ENCODE data around the gene DTYMK.
"Not testable (repeated sequence)": the region's sequence is repeated elsewhere in the genome, so short reads cannot be mapped to it uniquely, and the experiment has no call there.

The DTYMK gene

DNA sequence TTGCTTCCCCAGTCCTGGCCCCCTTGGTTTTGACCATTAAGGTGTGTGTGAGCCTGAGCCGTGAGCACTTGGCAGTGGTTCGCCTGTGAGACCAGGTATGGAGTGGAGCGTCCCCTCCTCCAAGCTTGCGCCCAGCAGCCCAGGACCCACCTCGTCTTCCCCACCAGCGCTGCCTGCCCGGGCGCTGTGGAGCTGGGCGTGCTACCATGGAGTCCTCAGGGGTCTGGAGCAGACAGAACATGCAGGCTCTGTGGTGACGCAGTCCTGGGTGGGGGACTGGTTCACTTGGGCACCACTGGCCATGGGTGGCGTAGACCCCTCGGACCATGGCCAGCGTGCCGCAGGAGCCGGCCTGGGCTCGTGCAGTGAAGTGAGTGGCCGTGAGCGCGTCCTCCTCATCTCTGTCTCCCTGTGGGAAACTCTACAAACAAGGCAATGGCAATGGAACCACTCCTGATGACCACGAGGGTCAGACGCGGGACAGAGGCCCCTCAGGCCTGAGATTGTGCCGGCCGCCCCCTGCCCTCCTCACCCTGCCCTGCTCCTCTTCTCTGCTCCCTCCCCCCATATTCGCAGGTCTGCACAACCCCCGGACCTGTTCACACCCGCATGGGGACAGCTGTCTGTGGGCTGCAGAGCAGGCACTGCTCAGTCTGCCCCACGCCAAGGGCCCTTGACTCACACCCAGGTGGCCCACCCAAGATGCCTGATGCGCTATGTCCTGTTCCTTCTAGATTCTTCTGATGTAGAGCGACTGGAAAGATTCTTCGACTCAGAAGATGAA is 15.0 kb downstream of the DTYMK start:
- no peak for DNase-seq (ENCODE audit: low spot score)

DNA sequence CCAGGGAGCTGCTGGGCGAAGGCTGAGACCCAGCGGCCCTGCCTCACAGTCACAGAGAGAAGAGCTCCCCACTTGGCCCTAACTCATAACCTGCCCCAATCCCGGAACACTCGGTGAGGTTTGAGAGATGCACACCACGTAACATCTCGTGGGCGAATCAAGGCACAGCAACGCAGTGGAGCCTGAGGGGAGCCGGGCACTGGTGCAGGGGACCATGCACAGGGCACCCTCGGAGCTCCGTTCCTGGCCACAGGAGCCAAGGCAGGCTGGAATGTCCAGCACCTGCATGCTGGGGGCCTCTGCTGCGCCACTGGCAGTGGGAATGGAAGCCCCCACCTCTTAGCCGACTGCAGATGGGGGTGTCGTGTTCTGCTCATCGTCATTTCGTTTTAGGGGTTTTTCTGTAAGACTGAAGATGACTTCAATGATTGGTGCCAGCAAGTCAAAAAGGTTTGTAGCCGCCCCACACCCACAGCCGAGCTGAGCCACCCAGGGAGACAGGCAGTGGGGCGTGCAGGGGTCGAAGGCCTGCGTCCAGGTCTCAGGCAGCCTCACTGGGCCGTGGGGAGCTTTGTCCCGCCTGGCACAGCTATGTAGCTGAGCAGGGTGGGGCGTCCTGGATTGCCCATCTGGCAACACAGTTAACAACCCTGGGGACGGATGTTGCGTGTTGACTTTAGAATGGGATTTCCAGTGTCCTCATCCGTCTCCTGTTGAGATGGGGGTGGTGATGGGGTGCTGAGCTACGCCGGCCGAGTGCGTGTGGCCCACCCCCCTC is 16.1 kb downstream of the DTYMK start:
- DNase-seq (ENCODE audit: low spot score), result no peak

DNA sequence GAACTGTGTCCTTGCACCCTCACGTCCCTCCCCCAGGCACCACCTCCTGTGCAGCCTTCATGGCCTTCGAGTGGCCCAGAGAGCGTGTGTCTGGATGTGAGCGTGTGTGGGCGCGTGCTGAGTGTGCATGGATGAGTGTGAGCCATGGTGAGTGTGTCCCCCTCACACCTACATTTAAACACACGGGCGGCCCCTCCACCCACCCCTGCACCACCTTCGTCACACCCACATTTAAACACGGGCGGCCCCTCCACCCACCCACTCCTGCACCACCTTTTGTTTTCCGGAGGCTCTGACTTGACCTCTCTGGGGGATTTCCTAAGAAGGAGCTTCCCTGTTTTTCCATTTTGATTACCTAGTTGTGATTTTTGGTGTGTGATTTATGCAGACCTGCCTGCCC is 17.8 kb downstream of the DTYMK start:
- DNase-seq (ENCODE audit: low spot score), result no peak

DNA sequence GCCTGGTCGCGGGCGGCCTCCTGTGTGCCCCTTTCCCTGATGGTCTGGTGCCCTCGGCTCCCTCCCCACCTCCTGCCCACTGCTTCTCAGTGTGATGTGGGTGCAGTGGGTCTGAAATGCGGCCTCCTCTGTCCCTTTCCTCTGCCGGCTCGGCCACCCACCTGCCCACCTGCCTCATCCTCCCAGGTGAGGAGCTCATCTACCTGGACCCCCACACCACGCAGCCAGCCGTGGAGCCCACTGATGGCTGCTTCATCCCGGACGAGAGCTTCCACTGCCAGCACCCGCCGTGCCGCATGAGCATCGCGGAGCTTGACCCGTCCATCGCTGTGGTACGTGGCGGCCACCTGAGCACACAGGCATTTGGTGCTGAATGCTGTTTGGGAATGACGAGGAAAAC is 18.3 kb downstream of the DTYMK start:
- DNase-seq (ENCODE audit: low spot score), result no peak

DNA sequence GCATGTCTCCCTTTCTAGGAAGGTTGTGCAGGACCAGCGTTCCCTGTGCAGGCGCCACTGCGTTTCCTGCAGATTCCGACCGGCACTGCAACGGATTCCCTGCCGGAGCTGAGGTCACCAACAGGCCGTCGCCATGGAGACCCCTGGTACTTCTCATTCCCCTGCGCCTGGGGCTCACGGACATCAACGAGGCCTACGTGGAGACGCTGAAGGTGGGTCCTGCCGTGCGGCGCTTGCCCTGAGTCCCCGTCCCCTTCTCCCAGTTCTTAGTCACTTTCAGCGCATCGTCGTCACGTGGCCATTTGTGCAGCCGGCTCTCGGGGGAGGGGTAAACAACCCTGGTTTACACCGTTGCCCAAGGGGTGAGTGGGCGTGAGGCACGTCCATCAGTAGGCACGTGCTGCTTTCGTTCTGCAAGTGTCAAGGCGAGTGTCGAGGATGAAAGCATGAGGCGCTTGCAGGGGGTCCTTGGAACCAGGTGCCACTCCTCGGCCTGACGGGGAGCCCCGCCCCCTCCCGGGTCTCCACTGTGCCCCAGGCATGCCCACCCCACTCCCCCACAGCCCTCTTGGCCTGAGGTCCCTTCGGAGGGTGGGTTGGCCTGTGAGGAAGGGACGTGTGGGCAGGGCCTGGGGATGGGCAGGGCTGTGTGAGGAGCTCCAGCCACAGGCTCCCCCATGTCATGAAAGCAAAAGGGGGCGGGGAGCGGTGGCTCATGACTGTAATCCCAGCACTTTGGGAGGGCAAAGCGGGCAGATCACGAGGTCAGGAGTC is 19.8 kb downstream of the DTYMK start:
- no peak for DNase-seq (ENCODE audit: low spot score)

DNA sequence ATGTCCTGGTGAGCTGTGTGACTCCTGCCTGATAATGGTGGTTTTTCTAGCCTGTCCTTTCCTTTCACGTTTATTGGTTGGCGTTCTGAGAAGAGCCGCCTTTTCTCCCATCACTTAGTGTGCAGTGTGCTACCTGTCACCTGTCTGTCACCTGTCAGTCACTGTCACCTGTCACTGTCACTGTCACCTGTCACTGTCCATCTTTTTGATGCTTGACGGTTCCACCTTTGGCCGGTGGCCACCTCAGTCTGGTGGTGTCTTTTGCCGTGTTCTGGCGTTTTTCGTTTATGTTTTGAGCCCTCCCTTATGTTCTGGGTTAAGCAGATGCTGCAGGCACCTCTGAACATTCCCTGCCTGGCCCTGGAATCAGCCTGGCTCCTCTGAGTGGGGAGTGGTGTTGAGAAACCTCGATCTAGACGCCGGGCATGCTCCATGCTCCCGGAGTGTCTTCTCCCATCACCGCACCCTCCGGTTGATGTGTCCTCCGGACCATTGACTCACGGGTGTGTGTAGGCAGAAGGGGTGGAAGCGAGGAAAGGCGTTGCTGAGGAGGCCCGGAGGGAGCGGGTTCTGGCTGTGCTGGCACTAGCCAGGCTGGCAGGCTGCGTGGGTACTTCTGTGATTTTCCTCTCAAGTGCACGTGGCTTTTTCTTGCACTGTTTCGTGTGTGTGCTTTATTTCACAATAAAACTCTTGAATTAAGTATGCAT is 20.7 kb downstream of the DTYMK start:
- DNase-seq (ENCODE audit: low spot score), result no peak

DNA sequence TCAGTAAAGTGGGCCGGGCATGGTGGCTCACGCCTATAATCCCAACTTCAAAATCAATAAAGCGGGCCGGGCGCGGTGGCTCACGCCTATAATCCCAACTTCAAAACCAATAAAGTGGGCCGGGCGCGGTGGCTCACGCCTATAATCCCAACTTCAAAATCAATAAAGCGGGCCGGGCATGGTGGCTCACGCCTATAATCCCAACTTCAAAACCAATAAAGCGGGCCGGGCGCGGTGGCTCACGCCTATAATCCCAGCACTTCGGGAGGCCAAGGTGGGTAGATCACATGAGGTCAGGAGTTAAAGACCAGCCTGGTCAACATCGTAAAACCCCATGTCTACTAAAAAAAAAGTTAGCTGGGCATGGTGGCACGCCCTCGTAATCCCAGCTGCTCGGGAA is 23.9 kb downstream of the DTYMK start:
- DNase-seq (ENCODE audit: low spot score), result not testable (repeated sequence)

DNA sequence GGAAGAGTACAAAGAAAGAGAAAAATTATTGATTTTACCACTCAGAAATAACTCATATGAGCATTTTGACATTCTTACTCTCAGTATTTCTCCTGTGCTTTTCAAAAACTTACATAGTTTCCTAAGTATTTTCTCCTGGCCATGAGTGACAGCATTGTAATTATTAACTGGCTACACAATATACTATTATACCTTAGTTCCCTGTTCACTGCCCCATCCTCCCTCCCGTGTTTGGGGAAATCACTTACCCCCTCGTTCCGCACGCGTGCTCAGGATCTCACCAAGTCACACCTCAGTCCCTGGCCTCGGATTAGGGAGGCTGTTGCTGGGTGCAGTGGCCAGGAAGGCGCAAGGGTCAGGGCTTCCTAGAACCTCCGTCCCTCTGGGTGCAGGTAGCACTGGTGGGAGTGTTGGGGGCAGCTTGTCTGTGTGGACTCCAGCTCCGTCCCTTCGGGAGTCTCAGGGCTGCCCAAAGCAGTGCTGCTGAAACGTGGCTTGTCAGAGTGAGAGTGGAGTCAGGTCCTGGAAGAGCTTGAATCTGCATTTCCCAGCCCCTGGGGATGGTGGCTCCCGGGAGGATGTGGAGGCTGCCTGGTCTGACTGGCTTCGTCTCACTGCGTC is 25.9 kb downstream of the DTYMK start:
- no peak for DNase-seq (ENCODE audit: low spot score)

DNA sequence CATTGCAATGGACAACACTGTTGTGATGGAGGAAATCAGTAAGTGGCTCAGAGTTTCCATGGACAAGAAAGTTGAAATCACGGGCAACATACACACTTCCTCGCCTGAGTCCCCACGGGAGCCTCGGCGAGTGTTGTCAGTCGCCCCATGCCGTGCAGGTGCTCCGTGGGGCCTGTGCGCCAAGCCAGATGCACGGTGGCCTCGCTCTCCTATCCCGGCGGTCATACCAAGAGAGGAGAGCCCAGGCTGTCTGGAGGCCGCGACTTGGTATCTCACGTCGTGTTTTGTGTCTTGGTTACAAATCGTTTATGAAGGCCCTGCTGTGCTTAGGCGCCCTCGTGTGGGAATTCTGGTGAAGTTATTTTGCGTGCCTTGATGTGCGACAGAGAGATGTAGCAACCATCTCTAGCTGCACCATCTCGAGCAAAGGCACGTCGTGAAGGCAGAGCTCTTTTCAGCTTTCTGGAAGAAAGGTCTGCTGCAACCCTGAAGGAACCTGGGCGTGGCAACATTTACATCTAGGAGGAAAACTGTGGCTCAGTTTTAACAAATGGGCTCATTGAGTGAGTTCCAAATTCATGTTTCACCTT is 27.4 kb downstream of the DTYMK start:
- peak; percentile 31 for DNase-seq (ENCODE audit: low spot score)

DNA sequence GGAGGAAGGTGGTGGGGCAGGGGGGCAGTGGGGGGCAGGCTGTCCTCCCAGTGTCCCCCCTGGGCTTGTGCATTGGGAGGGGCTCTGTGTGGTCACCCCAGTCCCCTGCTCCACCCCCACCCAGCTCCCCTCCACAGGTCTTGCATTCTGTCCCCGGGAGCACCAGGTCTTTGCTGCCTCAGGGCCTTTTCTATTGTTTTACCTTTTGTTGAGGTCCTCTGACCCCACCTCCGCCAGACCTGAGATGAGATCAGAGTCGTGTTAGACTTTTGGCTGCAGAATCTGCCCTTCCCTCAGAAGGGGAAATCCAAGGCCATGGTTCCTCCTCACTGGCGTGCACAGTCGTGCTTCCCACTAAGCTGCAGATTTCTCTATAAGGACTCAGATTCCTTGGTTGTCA is 28.3 kb downstream of the DTYMK start:
- no peak for DNase-seq (ENCODE audit: low spot score)

DNA sequence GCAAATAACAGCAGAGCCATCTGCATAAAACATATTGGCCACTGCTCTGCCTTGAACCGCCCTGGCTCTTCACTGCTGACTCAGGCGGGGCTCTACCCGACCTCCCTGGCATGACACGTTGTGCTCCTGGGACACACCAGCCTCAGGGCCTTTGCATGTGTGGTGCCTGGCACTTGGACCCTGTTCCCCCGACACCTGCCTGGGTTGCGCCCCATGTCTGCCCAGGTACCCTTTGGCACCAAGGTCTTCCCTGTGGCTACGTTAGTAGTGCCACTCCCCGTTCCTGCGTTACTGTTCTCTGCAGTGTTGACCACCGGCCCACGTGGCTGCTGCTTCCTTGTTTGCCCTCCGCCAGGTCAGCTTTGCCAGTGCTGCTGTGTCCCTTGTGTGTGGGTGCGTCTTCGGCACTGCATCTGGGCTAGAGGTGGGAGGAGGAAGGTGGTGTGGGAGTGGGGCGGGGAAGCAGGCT is 28.8 kb downstream of the DTYMK start:
- no peak for DNase-seq (ENCODE audit: low spot score)

DNA sequence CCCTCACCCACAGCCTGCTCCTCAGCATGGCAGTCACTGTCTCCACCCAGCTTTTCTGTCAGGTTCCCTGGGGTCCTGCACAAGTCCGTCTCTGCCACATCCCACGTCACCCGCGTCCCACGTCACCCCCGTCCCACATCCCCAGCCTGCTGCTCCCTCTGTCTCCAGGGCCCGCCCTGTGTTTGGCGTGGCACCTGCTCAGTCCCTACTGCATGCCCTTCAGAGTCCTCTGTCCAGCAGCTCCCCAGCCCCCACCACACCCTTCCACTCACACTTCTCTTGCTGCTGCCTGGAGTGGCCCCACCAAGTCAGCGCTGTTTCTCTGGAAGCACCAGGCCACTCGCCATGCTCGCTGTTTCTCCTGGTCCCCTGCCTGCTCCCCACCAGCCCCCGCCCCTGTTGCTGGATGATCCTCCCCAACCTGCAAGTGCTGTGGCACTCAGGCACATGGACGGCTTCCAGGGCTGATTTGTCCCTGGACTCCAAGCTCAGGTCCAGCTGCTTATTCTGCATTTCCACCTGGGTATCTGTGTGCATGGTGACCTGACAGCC is 30.3 kb downstream of the DTYMK start:
- DNase-seq (ENCODE audit: low spot score), result no peak

DNA sequence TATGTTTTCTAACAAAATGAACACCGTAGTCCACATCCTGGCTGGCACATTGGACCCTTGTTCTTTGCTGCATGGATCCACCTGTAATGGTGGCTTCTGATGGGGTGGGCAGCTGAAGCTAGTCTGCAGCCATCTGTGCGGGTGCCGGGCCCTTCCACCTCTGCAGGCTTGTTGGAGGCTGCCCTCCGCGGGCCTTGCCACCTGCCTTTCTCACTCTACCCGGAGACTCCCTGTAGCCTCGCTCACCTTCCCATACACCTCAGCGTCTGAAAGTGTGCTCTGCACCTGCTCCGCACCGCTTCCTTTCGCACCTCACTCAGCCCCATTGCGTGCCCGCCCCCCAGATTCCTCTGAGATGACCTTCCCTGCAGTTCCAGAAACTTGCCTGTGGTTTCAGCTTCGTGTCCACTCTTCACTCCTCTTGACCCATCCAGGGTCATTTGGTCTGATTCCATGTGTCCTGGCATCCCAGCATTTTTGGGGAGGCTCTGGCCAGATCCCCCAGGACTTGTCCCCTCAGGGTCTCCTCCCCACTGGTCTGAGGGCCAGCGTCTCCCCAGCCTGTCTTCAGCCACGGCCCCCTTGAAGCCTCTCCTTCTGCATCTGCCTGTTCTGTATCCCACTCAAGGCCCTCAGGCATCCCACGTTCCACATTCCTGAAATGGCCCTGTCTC is 31.0 kb downstream of the DTYMK start:
- no peak for DNase-seq (ENCODE audit: low spot score)

DNA sequence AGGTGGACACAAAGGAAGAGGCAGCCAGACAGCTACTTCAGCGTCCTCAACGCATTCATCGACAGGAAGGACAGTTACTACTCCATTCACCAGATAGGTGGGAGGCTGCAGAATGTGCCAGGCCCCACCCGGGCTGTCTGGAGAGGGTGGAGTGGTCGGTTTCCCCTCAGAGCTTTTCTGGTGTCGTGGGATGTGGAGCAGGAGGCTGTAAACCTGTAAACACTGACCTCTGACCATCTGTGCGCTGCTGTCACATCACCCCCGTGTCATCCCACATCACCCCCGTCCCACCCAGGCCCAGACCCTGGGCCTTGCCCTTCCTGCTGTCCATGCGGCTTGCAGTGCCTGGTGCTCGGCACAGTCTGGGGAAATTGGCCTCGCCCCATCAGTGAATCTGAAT is 32.1 kb downstream of the DTYMK start:
- DNase-seq (ENCODE audit: low spot score), result no peak

DNA sequence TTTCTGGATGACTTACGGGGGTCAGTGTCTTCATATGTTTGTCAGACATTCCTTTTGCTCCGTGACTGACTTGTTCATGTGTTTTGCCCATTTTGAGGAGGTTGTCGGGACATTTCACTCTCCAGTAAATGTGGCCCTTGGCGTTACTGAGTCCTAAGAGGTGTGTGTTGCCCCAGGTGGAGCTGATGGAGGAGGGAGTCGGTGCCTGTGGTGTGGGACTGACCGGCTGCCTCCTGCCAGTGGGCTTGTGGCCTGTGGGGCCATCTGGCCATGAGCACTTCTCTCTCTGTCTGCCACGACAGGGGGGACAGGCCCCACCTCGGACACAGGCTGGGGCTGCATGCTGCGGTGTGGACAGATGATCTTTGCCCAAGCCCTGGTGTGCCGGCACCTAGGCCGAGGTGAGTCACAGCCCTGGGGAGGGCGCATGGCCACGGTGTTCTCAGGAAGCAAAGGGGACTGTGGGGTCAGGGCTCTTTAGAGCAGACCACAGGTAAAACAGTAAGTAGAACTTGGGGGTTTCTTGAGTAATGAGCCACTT is 33.3 kb downstream of the DTYMK start:
- no peak for DNase-seq (ENCODE audit: low spot score)

DNA sequence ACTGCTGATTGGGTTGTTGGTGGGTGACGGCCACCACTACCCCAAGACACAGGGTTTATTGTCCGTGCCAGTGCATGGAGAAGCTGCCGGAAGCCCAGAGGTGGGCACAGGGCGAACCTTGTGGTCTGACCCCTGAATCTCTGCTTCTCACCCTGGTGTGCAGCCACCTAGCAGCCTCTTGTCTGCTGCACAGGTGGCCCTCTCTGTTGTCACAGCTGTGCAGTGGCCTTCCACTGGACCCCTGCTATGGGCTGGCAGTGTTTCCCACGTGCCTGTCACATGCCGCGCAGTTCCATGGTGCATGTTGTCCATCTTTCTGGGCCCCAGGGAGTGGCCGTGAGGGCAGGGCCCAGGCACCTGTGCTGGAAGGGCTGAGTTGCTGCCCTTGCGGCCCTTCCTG is 33.9 kb downstream of the DTYMK start:
- DNase-seq (ENCODE audit: low spot score), result no peak

DNA sequence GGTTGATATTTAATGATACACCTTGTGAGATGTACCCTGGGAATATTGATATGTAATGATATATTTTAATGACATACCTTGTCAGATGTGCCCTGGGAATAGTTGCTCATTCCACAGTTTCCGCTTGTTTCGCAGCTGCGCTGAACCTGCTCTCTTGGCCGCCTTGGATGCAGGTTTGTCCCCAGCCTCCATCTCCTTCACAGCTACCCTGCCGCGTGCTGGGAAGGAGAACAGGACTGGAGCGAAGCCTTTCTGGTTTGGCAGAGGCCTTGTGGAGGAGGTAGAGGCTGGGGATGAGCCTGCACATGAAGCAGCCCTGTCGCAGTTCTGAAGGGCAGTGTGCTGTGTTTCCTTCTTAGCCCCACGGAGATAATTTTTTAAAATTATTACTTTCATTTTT is 34.5 kb downstream of the DTYMK start:
- no peak for DNase-seq (ENCODE audit: low spot score)

DNA sequence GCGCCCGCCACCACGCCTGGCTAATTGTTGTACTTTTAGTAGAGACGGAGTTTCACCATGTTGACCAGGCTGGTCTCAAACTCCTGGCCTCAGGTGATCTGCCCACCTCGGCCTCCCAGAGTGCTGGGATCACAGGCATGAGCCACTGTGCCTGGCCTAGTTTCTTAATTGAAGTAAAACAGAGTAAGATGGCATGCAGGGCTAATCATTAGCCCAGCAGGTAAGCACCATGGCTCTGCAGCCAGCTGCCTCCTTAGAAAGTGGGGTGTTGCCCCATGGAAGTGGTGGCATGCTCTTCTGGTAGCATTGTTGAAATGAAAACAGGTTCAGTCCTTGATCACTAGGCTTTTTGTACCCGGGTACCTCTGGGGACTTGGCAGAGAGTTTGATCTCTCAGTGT is 36.7 kb downstream of the DTYMK start:
- no peak for DNase-seq (ENCODE audit: low spot score)

DNA sequence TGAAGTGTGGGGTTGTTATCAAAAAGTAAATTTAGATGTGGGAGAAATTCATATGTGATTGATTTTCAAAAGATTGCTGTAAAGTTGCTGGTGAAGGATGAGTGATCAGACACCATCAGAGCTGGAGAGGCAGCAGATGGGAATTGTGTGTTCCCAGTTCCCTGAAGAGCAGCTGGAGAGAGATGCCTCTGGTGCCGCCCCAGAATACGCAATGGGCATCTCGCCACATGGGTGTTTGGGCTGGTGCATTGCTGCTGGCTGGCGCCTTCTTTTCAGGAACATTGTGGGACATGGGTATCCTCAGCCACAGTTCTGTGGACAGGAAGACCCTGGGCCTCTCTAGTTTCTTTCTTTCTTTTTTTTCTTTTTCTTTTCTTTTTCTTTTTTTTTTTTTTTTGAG is 37.2 kb downstream of the DTYMK start:
- no peak for DNase-seq (ENCODE audit: low spot score)

DNA sequence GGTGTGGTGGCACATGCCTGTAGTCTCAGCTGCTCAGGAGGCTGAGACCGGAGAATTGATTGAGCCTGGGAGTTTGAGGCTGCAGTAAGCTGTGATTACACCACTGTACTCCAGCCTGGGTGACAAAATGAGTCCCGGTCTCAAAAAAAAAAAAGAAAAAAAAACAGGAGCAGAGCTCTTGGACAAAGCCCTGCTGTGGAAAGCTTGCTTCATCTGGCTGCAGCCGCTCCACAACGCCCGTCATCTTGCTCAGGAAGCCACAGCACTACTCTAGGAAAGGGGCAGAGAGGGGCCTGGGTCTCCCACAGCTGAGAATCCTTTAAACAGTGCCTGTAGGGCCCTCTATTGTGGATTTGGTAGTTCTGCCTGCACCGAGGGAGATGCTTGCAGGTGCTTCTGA is 38.2 kb downstream of the DTYMK start:
- no peak for DNase-seq (ENCODE audit: low spot score)

Measured in CD4-positive, alpha-beta T cell treated with Interleukin-15 for 4 hours (primary cell).